Right kidney (tissue), 1 donor: Measurements from ENCODE around the gene FAF1.

Source experiments
- DNase-seq: peaks from one replicate; pipeline ENCODE4 v3.0.0-alpha.2; 2016

The FAF1 gene

GRCh38 chr1:50414853-50415234 is 545.2 kb downstream of the FAF1 start:
- no peak for DNase-seq

GRCh38 chr1:50412813-50413476 is 547.1 kb downstream of the FAF1 start:
- no peak for DNase-seq

- no peak for DNase-seq
Measured at GRCh38 chr1:50405814-50406213, 554.3 kb downstream of the FAF1 start.

GRCh38 chr1:50393522-50394120 is 566.4 kb downstream of the FAF1 start:
- DNase-seq: no peak
